ENCODE results near the gene TUBG2.

GRCh38 chr17:42670789-42671657 is 11.9 kb downstream of the TUBG2 start:
- TF ChIP-seq CTCF (IDR thresholded peaks at IDR 0.05; ENCODE audit: insufficient read depth, low read length, poor library complexity, severe bottlenecking) (no peak), EZH2phosphoT487 (conservative IDR thresholded peaks at IDR 0.05; ENCODE audit: low read length) (no peak)
